Measurements from ENCODE around the gene SBF2. TPM values are rescaled to one million over a fixed set of nuclear protein-coding genes. Genes with fewer than 3 reads are reported as not detected.
A peak's percentile ranks its signal among the peaks of the same experiment; 100 is the strongest.

SBF2 gene
- total RNA-seq, 1 donor = 61.2 TPM

DNA sequence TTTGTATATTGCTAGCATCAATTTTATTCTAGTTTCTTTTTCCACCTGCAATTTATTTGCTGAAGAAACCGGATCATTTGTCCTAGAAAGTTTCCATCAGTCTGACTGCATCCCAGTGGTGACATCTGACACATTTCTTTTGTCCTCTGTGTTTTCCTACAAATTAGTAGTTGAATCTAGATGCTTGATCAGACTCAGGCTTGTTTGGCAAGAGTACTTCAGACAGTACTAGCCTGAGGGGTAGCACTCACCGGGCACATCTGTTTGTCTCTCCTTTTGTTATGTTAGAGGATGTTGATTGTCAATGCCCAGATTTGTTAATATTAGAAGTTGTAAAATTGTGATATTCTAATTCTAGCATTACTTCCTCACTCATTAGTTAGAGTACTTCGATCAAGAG is 425.4 kb downstream of the SBF2 start:
- H3K27ac ChIP-seq (ENCODE audit: low read depth, low read length) = no peak overlapping the region
- TF ChIP-seq, protein P1, sequence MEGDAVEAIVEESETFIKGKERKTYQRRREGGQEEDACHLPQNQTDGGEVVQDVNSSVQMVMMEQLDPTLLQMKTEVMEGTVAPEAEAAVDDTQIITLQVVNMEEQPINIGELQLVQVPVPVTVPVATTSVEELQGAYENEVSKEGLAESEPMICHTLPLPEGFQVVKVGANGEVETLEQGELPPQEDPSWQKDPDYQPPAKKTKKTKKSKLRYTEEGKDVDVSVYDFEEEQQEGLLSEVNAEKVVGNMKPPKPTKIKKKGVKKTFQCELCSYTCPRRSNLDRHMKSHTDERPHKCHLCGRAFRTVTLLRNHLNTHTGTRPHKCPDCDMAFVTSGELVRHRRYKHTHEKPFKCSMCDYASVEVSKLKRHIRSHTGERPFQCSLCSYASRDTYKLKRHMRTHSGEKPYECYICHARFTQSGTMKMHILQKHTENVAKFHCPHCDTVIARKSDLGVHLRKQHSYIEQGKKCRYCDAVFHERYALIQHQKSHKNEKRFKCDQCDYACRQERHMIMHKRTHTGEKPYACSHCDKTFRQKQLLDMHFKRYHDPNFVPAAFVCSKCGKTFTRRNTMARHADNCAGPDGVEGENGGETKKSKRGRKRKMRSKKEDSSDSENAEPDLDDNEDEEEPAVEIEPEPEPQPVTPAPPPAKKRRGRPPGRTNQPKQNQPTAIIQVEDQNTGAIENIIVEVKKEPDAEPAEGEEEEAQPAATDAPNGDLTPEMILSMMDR (IDR thresholded peaks at IDR 0.05; ENCODE audit: extremely low read depth, low read depth, low read length) = no peak
- H3K79me2 ChIP-seq (ENCODE audit: insufficient read depth, low read length) = no peaks in the 10 kb centered on the region
- no peak for DNase-seq (ENCODE audit: insufficient read length, low spot score, missing footprints)
- H3K27me3 ChIP-seq (ENCODE audit: insufficient read depth, low read length) = no peaks in the 10 kb centered on the region
- no peak overlapping the region for H2AFZ ChIP-seq (ENCODE audit: low read length)
- H3K4me1 ChIP-seq (ENCODE audit: insufficient read depth, low read length) = no peaks in the 10 kb centered on the region
- no peak overlapping the region for H3K4me2 ChIP-seq (ENCODE audit: insufficient read depth, low read length)
- H3K36me3 ChIP-seq (ENCODE audit: insufficient read depth, low read length) = no peaks in the 10 kb centered on the region
- no peaks in the 10 kb centered on the region for H3K9me3 ChIP-seq (ENCODE audit: low read depth, low read length)
- H3K4me3 ChIP-seq (ENCODE audit: insufficient read depth, low read length) = no peak overlapping the region
- H4K20me1 ChIP-seq (ENCODE audit: insufficient read depth, low read length) = no peaks in the 10 kb centered on the region

DNA sequence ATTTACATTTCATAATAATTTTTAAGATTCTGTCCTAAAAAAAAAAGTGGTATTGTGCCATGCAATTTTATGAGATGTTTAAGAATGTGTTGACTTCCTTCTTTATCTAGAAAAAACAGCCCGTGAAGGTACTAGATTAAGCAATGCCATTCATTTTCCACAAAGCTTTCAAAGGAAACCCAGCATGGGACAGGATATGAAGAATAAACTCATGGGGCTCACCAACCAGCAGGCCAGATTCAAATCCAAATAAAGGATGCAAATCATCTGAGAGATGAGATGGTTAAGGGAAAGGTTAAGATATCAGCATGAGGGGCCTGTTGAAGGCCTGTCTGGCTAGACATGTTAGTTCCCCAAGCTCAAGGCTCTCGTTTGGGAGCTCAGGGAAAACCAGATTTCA is 431.0 kb downstream of the SBF2 start:
- no peak overlapping the region for H3K4me3 ChIP-seq (ENCODE audit: insufficient read depth, low read length)
- no peak overlapping the region for H2AFZ ChIP-seq (ENCODE audit: low read length)

DNA sequence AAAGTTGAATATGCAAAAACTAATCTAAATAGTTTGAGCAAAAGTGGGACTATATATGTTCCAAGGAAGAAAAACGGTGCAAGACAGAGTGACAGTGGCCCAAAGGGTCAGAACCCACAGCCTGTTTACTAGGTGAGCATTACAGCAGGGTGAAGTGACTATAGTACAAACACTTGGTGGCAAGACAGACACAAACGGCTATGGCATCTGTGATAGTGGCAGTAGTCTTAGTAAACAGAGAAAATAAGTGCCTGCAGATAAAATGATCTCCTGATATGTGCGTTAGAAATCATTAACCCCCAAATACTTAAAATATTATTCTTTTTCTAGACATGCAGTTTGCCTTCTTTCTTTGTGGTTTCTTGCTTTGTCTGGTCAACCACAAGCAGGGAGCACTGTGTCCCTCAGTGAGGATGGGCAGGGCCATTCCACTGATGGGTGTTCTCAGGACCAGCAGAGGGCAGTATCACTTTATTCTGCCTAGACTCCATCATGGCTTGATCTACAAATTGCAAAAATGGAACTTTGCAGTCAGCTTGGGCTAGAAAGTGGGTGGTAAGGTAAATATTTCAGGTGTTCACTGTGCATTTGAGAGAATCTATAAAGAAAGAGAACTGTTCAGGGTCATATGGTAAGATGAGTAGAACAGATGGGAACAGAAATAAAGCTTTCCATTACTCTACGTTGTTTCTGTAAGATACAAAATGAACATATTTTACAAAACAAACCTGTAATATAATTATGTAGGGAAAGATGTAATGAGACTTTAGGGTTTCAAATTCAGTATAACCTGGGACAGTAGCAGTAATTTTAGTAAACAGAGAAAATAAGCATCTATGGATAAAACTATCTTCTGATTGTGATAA is 431.9 kb downstream of the SBF2 start:
- DNase-seq (ENCODE audit: insufficient read length, low spot score, missing footprints) = peak; percentile 52
- H3K27me3 ChIP-seq (ENCODE audit: insufficient read depth, low read length) = no peaks in the 10 kb centered on the region
- no peak overlapping the region for H2AFZ ChIP-seq (ENCODE audit: low read length)
- no peaks in the 10 kb centered on the region for H3K36me3 ChIP-seq (ENCODE audit: insufficient read depth, low read length)
- peak overlapping the region; percentile 12 for H3K27ac ChIP-seq (ENCODE audit: low read depth, low read length)
- H3K79me2 ChIP-seq (ENCODE audit: insufficient read depth, low read length) = no peaks in the 10 kb centered on the region
- TF ChIP-seq, protein P1 (IDR thresholded peaks at IDR 0.05; ENCODE audit: extremely low read depth, low read depth, low read length) = peak; percentile 87
- H3K4me3 ChIP-seq (ENCODE audit: insufficient read depth, low read length) = no peak overlapping the region
- H3K9me3 ChIP-seq (ENCODE audit: low read depth, low read length) = no peaks in the 10 kb centered on the region
- H3K4me2 ChIP-seq (ENCODE audit: insufficient read depth, low read length) = no peak overlapping the region
- H3K4me1 ChIP-seq (ENCODE audit: insufficient read depth, low read length) = peaks cover 43% of the 10 kb centered on the region
- H4K20me1 ChIP-seq (ENCODE audit: insufficient read depth, low read length) = no peaks in the 10 kb centered on the region

More for the DNA sequence above, 431.0 kb downstream of the SBF2 start:
- TF ChIP-seq, protein P1 (IDR thresholded peaks at IDR 0.05; ENCODE audit: extremely low read depth, low read depth, low read length) = no peak
- no peaks in the 10 kb centered on the region for H4K20me1 ChIP-seq (ENCODE audit: insufficient read depth, low read length)
- H3K27ac ChIP-seq (ENCODE audit: low read depth, low read length) = peak overlapping the region; percentile 34
- no peak overlapping the region for H3K4me2 ChIP-seq (ENCODE audit: insufficient read depth, low read length)
- no peaks in the 10 kb centered on the region for H3K9me3 ChIP-seq (ENCODE audit: low read depth, low read length)
- H3K4me1 ChIP-seq (ENCODE audit: insufficient read depth, low read length) = peaks cover 37% of the 10 kb centered on the region
- no peaks in the 10 kb centered on the region for H3K27me3 ChIP-seq (ENCODE audit: insufficient read depth, low read length)
- peak; percentile 75 for DNase-seq (ENCODE audit: insufficient read length, low spot score, missing footprints)
- no peaks in the 10 kb centered on the region for H3K79me2 ChIP-seq (ENCODE audit: insufficient read depth, low read length)
- no peaks in the 10 kb centered on the region for H3K36me3 ChIP-seq (ENCODE audit: insufficient read depth, low read length)

DNA sequence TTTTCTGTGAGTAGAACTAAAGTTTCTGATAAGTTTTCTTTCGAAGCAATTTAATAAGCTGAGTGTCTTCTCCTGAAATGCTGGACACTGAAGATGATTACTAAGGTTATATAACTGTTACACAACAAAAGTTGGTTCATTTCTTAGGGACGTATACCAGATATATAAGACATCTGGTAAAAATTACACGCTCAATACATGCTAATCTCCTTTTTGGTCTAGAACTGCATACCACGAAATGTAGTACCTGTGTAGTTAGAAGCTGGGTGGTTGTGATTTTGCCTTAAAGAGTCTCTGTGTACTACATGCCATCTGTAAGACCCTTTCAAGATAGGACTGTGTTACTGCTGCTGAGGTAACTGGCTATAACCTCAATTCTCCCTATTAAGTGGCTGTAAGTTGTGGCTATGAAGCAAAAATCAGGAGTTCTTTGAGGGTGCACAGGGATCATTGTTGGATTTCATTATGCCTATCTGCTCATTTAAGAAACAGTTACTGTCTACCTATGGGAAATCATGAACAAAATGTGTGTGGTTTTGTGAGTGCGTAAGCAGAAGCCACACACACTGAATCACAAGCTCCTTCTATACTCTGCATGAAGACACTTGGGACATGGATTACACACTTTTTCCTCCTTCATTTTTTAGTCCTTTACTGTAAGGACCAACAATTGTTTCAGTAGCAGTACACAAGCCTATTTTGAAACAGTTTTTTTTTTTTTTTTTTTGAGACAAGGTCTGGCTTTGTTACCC is 434.3 kb downstream of the SBF2 start:
- Histone ChIP-seq H3K27ac (ENCODE audit: low read depth, low read length) (peak overlapping the region; percentile 94), H3K36me3 (ENCODE audit: insufficient read depth, low read length) (no peaks in the 10 kb centered on the region), H3K4me2 (ENCODE audit: insufficient read depth, low read length) (no peak overlapping the region), H3K27me3 (ENCODE audit: insufficient read depth, low read length) (no peaks in the 10 kb centered on the region), H3K79me2 (ENCODE audit: insufficient read depth, low read length) (no peaks in the 10 kb centered on the region), H4K20me1 (ENCODE audit: insufficient read depth, low read length) (no peaks in the 10 kb centered on the region), H2AFZ (ENCODE audit: low read length) (no peak overlapping the region), H3K4me3 (ENCODE audit: insufficient read depth, low read length) (no peak overlapping the region), H3K4me1 (ENCODE audit: insufficient read depth, low read length) (peaks cover 60% of the 10 kb centered on the region), H3K9me3 (ENCODE audit: low read depth, low read length) (no peaks in the 10 kb centered on the region)
- TF ChIP-seq, protein P1 (IDR thresholded peaks at IDR 0.05; ENCODE audit: extremely low read depth, low read depth, low read length) = no peak
- DNase-seq (ENCODE audit: insufficient read length, low spot score, missing footprints) = peak; percentile 14

Data from osteoblast (primary cell).